Measurements from ENCODE around the gene SH3GLB2.

- TF ChIP-seq CTCF (IDR thresholded peaks at IDR 0.05; ENCODE audit: low read length) (no peak), EZH2 (IDR thresholded peaks at IDR 0.05; ENCODE audit: borderline replicate concordance, low read length) (no peak)
These were observed 49.1 kb upstream of the SH3GLB2 start for GRCh38 chr9:129077236-129077635.

All from OCI-LY1 (cell line).